HUDEP-2 (cell line): ENCODE measurements around the gene CPEB3.

Source experiments
- DNase-seq, 76 experiments: peaks; one replicate each; lab custom pipeline; 2025; ENCODE audit not compliant: unreplicated experiment in 76 of 76; lab: John Stamatoyannopoulos, UW

The CPEB3 gene

DNA sequence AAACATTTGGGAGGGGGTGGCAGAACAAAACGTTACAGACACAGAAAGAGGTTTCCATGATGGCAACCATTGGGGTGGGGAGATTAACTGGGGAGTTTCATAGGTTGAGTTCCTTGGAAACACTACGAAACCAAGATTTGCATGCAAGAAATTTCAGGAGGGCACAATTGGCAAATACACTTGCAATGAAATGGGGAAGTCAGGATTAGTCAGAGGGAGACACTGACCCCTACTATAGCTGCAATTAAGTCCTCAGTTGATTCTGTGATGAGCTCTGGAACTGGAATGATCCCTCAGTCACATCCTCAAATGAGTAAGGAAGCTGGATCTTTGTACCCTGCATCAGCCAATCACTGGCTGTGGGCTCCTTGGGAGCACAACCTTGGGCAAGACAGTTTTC lies 22.1 kb downstream of the CPEB3 start:
- no peak for DNase-seq

DNA sequence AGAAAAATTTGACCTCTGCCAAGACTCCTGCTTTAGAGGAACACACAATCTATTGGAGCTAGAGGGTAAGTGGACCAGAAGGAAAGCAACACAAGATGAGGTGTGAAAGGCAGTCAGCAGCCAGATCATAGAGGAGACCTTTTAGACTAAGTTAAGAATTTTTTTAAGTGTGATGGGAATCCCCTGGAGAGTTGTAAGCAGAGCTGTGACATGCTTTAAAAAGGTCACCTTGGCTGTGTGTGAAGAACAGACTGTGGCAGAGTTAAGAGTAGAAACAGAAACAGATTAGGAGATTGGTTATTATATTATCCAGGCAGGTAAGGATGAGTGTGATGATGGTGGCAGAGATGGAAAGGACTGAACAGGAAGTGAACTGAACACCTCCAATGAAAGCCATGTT lies 23.5 kb downstream of the CPEB3 start:
- DNase-seq, result no peak

DNA sequence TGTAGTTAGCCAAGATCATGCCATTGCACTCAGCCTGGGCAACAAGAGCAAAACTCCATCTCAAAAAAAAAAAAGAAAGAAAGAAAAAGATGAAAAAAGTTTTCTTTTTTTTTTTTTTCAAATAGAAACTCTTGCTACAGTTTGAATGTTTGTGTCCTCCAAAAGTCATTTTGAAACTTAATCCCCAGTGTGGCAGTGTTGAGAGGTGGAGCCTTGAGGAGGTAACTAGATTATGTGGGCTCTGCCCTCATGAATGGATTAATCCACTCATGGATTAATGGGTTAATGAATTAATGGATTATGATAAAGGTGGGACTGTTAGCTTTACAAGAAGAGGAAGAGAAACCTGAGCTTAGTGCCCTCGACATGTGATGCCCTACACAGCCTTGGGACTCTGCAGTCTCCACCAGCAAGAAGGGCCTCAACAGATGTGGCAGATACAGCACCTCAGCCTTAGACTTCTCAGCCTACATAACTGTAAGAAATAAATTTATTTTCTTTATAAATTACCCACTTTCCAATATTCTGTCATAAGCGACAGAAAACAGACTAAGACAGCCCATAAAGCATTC lies 25.1 kb downstream of the CPEB3 start:
- DNase-seq, result no peak

DNA sequence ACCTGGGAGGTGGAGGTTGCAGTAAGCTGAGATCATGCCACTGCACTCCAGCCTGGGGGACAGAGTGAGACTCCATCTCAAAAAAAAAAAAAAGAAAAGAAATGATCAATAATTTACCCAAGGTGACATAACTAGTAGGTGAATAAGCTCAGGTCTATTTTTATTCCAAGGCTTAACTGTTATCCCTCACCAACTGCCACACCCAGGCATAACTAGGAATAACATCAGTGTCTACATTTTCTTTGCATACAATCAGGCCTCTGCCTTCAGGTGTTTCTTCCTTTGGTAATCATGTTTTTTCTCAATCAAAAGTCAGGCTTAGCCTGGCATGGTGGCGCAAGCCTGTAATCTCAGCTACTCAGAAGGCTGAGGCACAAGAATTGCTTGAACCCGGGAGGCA lies 26.6 kb downstream of the CPEB3 start:
- DNase-seq, result no peak

DNA sequence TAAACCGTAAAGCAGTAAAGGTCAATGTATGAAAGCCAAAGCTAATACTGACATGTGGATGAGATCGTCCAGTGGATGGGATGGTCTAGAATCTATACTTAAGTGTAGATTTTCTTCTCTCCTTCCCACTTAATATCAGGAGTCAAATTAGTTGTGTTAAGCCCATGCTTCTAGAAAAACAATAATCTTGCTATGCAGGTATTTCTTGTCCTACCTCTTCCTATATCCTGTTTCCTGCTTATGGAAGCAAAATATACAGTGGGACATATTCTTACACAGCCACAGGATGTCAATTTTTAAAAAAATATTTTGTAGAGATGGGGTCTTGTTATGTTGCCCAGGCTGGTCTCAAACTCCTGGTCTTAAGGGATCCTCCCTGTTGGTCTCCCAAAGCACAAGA lies 27.5 kb downstream of the CPEB3 start:
- DNase-seq, result no peak

DNA sequence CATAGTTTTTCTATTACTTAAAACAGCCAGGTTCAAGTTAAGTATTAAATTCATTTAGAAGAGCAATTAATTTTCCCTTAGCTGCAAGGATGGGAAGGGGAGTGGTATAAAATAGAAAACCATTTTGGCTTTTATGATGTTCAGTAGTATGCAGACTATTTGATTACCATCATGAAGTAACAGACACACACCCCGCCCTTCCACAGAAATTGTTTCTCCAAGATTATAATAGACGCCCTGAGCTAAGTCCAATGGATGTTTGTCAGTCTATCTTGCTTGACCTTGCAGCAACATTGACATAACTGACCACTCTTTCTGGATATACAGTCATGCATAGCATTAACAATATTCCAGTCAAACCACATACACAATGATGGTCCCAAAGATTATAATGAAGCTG lies 42.3 kb downstream of the CPEB3 start:
- DNase-seq, result no peak

DNA sequence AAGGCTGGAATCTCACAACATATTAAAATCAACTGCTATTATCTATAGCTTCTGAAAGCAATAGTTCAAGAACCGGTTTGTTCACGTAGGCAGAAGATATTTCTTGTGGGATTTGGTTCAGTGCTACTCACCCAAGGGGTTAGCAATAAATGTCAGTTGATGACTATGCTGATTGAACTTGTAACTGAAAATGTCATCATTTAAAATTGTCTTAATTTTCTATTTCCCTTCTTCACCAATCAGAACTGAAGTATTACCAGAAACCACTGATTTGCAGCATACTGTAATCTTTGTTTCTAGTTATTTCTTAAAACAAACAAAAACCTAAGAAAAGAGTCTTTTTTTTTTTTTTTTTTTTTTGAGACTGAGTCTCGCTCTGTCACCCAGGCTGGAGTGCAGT lies 46.1 kb downstream of the CPEB3 start:
- no peak for DNase-seq

DNA sequence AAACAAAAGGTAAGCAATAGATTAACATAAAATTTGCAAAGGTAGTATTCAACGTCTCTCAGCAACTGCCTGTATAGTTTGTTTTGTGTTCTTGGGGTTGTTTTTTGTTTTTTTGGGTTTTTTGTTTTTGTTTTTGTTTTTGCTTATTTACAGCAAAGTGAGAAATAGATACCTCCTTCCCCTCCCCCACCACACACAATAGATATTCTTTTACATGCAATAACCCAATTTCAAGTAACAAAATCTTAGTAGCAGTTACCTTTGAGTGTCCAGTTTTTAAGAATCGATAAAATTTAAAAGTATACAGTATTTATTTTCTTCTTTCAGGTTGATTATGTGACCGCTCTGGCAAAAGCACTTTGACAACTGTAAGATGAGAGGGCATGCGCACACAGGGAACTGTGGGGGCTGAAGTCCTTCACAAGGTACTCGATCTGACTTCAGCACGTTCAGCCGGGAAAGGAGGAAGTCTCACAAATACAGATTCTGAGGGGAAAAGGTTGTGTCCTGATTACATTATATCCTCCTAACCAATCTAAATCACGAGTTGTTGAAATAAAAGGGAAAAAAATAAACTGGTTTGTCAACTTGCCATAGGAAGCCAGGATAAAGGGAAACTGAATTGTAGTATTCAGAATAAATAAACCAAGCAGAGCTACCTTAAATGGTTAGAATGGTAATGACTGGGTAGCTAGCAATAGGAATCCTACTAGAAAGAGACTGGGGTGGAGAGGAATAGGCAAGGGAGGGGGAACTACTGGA lies 47.8 kb downstream of the CPEB3 start:
- DNase-seq, result peak in 49 of 76 experiments; percentile 1 to 66 (median 30)

DNA sequence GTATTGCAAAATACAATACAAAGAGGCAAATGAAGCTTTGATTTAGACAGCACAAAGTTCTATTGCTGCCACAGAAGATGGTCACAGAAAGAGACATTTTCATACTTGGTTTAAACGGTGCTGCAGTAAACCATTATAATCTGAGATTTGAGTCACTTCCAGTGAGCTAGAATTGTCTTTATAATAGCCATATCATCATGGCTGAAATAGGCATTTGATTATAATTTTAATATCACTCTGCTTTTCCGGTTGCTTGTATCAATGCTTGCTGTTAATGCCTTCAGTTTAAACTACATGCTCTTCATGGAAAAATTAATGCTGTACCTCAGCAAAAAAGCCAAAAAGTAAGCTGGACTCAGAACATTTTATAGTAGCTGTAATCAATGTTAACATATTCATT lies 48.5 kb downstream of the CPEB3 start:
- DNase-seq, result no peak

DNA sequence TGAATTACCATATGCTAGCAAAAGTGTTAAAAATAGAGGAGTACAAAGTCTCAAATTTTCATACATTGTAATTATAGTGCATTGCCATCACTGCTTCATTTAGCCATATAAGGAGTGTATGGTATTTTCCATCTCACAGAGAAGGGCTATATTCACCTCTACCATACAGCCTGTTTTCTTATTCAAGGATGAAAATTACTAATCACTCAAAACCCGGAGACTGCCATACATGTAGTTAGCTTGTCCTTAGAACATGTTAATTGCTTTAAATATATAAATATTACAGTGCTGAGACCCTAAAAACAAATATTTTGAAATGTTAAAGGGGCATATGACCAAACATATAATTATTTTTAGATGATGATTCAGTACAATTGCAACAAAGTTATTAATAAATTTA lies 49.4 kb downstream of the CPEB3 start:
- DNase-seq, result no peak

DNA sequence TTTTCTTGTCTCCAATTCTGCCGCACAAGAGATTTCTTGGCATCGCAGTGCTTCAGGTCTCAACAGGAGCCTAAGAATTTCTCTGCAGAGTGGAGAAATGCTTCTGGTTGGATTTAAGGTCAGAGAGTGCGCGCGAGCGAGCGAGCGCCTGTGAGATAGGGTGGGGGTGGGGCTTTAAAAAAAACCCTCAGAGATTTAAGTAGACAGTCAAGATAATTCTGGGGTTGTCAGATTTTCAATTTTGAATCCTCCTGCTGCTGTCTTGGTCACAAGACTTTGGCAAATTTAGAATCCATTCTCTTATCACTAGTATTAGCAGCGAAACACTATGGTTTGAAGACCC lies 49.7 kb downstream of the CPEB3 start:
- DNase-seq, result peak in 2 of 76 experiments; percentile 1 to 26

DNA sequence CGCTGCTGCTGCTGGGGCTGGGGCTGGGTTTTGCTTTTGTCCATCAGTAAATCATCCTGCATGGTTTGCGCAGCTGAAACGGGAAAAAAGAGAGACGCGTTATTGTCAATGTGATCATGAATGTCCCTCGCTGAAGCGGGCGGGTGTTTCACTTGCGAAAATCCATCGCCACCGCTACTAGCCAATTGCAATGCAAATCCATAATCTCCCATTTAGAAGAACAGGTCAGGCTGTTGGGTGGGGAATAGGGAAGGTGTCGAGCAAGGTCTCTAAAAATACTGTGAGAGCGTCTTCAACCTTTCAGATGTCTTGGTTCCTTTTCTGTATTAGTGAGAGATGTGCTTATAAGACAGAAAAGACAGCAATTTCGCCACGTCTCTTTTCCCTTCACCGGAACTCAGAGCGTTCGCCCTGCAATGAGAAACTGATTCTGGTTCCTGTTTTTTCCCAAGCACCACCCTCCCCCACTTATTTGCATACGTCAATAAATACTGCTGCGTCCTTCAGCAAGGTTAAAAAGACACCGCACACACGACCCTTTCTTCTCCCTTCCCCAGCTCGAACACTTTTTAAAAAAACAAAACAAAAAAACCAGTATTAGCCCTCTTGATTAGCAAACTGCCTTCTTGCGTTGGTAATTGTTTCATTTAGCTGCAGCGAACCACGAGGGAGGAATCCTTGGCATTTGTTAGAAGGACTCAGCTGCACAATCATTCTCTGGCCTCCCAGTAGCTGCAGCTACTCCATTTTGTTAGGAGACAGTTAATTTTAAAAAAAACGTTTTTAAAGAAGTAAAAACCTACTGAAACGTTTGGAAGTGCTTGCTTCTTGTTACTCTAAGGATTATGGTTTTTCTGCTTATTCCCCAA lies 50.4 kb downstream of the CPEB3 start:
- peak in 32 of 76 experiments; percentile 5 to 63 (median 24) for DNase-seq

DNA sequence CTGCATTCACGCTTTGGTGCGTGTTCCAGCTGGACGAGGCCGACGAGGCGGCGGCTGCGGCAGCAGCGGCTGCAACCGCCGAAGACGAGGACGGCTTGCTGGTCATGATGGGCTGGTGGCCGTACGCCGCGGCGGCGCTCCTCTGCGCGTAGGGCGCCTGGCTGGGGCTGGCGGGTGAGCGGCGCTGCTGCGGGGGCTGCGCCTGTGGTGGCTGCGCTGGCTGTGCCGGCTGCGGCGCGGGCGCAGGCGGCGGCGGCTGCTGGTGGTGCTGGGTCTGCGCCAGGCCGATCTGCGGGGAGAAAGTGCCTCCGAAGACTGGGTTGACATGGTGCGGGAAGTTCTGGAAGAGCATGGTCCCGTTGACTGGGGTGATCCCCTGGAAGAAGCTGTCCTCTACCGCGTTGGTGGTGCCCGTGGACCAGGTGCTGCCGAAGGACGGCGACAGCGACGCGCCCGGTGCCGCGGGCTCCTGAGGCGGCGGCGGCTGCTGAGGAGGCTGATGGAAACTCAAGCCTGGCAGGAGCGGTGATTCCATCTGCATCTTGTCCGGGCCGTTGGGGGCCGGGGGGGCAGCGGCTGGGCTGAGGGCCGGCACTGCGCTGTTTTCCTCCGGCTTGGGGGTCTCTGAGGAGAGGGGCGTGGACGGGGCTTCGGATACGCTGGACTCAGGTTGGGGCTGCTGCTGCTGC lies 51.1 kb downstream of the CPEB3 start:
- DNase-seq, result peak in 17 of 76 experiments; percentile 4 to 55 (median 19)

DNA sequence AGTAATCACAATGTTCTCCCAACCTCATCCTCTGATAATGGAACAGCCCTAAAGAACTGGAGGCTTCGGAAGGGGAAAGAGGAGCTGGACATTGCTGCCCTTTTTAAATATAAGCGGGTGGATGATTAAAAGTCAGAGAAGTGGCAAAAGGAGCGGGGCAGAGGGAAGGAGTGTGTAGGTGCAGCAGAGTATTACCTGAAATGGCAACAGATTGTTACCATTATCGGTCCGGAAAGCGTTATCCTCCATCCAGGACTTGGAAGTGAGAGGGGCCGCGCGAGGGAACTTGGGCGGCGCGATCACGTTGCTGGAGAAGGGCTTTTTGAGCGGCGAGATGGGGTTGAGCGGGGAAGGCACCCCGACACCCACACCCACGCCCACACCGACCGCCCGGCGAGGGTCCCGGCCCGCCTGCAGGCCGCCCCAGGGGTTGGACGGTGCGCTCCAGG lies 51.7 kb downstream of the CPEB3 start:
- DNase-seq, result no peak

DNA sequence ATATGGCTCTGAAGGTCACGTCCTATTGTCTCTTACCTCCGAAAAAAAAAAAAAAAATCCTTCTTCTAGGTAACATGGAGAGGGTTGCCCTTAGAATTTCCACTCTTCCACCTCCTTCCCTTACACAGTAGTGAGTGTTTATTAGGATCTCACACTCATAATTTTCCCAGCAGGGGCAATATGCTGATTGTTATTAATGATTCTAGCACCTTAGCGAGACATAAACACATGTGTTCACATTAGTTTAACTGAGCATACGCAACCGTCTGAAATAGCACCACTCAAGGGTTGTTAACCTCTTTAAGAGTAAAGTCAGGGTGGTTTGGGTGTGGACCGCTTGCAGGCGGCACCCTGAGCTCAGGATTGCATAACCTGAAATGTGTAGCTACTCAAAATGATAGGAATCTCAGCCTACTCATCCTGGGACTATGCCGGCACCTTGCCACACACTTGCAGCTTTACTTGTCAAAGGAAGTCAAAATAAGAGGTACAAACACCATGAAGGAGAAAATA lies 52.2 kb downstream of the CPEB3 start:
- peak in 1 of 76 experiments; percentile 1 for DNase-seq

DNA sequence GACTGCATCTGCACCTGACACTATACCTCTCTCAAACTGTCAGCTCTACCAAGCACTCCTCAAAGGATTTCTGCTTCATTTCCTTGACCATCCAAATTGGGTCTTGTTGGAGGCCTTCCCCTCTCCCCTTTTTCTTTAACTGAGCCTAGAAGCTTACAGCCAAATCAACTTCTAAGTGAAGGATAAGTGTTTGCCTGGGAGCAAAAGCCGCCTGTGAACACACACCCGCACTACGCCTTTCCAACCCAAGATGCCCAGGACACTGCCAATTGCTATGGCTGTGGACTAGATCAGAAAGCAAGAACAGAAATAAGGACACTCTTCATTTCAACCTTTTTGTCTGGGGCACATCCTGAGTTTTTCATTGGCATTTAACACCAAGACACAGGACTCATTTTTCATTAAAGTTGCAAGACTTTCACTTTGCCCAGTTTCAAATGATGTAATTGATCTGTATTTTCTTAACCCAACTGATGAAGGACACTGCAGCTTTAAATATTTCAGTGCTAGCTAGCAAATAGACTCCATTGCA lies 52.8 kb downstream of the CPEB3 start:
- no peak for DNase-seq

DNA sequence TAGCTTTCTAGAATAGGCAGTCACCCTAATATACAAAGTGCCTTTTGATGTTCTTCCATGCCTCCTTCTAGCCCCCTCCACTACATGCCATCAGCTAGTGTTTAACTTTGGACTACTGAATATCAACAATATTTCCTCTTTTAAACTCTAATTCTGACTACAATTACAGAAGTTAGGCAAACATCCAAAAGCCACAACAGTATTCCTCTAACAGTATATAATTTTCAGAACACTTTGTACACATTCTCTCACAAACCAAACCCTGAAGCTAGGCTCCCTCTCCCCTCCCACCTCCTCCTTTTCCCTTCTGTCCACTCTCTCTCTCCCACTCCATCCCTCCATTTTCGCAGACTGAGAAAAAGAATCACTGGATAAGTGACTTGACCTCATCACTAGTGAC lies 59.7 kb downstream of the CPEB3 start:
- no peak for DNase-seq

DNA sequence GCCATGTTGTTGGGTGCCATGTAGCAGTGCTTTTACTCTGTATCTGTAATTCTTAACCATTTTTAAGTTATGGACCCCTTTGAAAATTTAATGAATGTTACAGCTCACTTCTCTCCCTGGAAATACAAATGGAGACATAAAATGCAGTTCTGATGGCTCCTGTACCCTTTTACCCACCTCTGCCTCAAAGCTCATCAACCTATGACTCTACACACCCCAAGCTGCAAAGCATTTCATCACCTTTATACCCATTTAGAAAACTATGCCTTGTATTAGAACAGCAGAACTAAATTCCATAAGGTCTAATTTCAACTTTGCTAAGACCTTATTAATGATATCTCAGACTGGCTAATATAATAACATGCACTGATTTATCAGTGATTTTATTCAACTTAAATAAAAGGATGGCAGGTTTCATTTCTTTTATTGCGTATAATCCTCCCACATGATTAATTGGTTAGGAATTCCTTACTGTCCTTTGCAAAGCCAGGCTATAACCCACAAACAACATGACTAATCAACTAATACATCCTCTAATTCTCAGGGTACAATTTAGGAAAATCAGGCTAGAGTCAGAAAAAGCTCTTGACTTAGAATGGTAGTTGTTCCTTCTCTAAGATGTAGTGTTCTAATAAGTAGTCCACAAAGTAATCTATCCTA lies 68.1 kb downstream of the CPEB3 start:
- DNase-seq, result no peak

DNA sequence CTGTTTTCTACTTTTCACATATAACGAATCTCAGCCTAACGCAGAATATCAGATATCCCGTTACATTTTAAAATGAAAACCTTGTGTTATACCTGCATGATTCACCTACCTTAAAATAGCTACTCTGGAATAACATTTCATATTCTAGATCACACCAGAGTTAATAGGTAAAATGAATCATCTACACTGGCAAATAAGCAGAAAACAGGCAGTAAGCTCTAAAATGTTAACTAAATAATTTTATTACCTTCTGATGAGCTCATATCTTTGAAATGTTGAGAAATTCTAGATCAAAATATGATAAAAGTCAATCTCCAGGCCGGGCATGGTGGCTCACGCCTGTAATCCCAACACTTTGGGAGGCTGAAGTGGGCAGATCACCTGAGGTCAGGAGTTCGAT lies 71.3 kb downstream of the CPEB3 start:
- no peak for DNase-seq

DNA sequence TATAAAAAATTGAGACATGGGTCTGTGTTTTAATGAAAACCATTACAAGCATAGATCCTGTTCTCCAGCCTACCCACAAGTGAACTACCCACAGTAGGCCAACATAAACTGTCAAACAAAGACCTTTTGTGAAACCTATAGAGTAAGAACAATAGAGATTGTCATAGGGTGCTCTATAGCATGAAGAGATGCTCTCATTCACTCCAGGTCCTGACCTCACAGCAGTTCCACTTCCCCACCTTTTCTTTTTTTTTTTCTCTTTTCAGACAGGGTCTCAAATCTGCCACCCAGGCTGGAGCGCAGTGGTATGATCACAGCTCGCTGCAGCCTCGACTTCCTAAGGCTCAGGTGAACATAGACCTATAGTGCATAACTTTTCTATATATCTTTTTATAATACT lies 72.3 kb downstream of the CPEB3 start:
- DNase-seq, result no peak
